HepG2 (cell line): ENCODE data around the gene NRN1L. TPM values are rescaled to one million over a fixed set of nuclear protein-coding genes. Genes with fewer than 3 reads are reported as not detected.

Source experiments
- ATF1 ChIP-seq: IDR thresholded peaks from 2 replicates; pipeline ENCODE4 v1.6.1; 2016; ENCODE audit warnings: mild to moderate bottlenecking, control low read depth
- CREM ChIP-seq, 2 experiments: sonication (generic) in 1 of 2; formaldehyde crosslinking in 1 of 2; IDR thresholded peaks; 2 replicates each; pipeline versions ENCODE4 v1.4.0 to v1.6.1; 2016 to 2020; ENCODE audit warnings: antibody characterized with exemption in 1 of 2, mild to moderate bottlenecking in 1 of 2, missing genetic modification reagents in 1 of 2
- GFI1 ChIP-seq: sonication (generic); formaldehyde crosslinking; IDR thresholded peaks from 2 replicates; pipeline ENCODE4 v1.5.0; 2020; ENCODE audit warnings: missing genetic modification reagents, mild to moderate bottlenecking, borderline replicate concordance
- HNRNPL ChIP-seq: fragments of 200-400 bp; formaldehyde crosslinking; IDR thresholded peaks from 2 replicates; pipeline ENCODE4 v1.6.1; 2017; ENCODE audit warnings: mild to moderate bottlenecking, low read depth, low read length
- MYNN ChIP-seq: sonication (generic); formaldehyde crosslinking; IDR thresholded peaks from 2 replicates; pipeline ENCODE4 v1.4.0; 2020; ENCODE audit warnings: mild to moderate bottlenecking, low read depth, missing genetic modification reagents
- ZKSCAN1 ChIP-seq: fragments of 150-350 bp; IDR thresholded peaks from 2 replicates; pipeline ENCODE4 v1.6.1; 2014; ENCODE audit warnings: low read length
- ZNF274 ChIP-seq: sonication (generic); formaldehyde crosslinking; IDR thresholded peaks from 2 replicates; pipeline ENCODE4 v1.5.1; 2020; ENCODE audit warnings: mild to moderate bottlenecking, missing genetic modification reagents
- ZSCAN30 ChIP-seq: sonication (generic); formaldehyde crosslinking; IDR thresholded peaks from 2 replicates; pipeline ENCODE4 v1.5.0; 2020; ENCODE audit warnings: mild to moderate bottlenecking, missing genetic modification reagents
- polyA plus RNA-seq, 8 experiments: library from polyadenylated mRNA; depleted of rRNA in 3 of 8; stranded (reverse) in 7 of 8; unstranded in 1 of 8; fragments of >200 nt; fragmentation: Illumina TruSeq in 4 of 8; extraction: Trizol in 4 of 8; gene quantifications; 2 replicates each; pipeline versions ENCODE4 v1.2.1 to v1.2.3, GENCODE V29; 2011 to 2016; ENCODE audit warnings: low read depth in 4 of 8, missing spikeins in 1 of 8, mixed read lengths in 1 of 8; ENCODE audit not compliant: insufficient read depth in 1 of 8
- total RNA-seq, 5 experiments: library from RNA; depleted of rRNA; stranded (reverse); fragments of >200 nt; fragmentation: Illumina TruSeq; extraction: Trizol; gene quantifications; 2 replicates each; pipeline ENCODE4 v1.2.3, GENCODE V29; 2016; ENCODE audit warnings: low read depth in 1 of 5
- TF ChIP-seq, protein P1 (sequence below): IDR thresholded peaks from 2 replicates; pipeline ENCODE4 v1.6.1; 2016; ENCODE audit warnings: low read depth, borderline replicate concordance
- TF ChIP-seq, protein P2 (sequence below), 2 experiments: sonication (generic) in 1 of 2; formaldehyde crosslinking in 1 of 2; IDR thresholded peaks; 2 replicates each; pipeline versions ENCODE4 v1.4.0 to v1.6.1; 2016 to 2020; ENCODE audit warnings: borderline replicate concordance in 1 of 2, low read depth in 1 of 2, mild to moderate bottlenecking in 1 of 2, missing genetic modification reagents in 1 of 2
- TF ChIP-seq, protein P3 (sequence below): sonication (generic); formaldehyde crosslinking; IDR thresholded peaks from 2 replicates; pipeline ENCODE4 v1.8.0; 2022; ENCODE audit warnings: missing genetic modification reagents, mild to moderate bottlenecking, borderline replicate concordance
- TF ChIP-seq, protein P4 (sequence below): sonication (generic); formaldehyde crosslinking; IDR thresholded peaks from 2 replicates; pipeline ENCODE4 v1.5.0; 2020; ENCODE audit warnings: mild to moderate bottlenecking, missing genetic modification reagents, borderline replicate concordance
- TF ChIP-seq, protein P5 (sequence below): sonication (generic); formaldehyde crosslinking; IDR thresholded peaks from 2 replicates; pipeline ENCODE4 v1.5.0; 2020; ENCODE audit warnings: mild to moderate bottlenecking, low read depth, missing genetic modification reagents, borderline replicate concordance

Gene NRN1L
- total and polyA plus RNA-seq, 2 of the 13 experiments (the other 11 are each of a cell fraction or from before 2014, with no cell fraction given), result 0.53 to 1.2 TPM

DNA sequence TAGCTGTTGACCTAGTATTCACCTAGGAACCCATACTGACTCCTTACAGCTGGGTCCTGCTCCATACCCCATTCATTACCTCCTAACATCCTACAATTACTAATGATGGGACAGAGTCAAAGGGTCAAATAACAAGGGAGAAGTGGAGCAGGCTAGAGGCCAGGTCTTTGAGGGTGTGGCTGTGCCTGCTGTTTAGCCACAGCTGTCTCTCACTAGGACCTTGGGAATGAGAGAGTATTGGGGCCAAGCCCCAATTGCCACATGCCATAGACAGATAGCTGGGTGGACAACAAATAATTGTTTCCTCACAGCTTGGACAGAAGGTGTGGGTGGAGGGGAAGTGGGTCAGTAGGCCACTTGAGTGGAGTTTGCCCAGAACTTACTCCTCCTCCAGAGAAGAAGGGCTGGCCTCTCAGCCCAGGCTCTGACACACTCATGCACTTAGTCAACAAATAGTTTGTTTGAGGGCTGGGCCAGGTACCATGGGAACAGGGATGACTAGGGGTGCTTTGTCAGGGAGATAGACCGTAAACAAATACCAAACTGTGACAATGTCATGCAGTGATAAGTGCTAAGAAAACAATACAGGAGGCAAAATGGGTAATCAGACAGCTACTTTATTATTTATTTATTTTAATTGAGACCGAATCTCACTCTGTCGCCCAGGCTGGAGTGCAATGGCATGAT is 27.0 kb upstream of the NRN1L start (continued):
- TF ChIP-seq, protein P1, sequence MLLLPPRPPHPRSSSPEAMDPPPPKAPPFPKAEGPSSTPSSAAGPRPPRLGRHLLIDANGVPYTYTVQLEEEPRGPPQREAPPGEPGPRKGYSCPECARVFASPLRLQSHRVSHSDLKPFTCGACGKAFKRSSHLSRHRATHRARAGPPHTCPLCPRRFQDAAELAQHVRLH, result 0 out of 2 replicates have a peak, but pooled peaks have one; percentile 15
- TF ChIP-seq ZSCAN30 (CRISPR knock-in tag) (no peak), ZNF274 (CRISPR knock-in tag) (no peak), CREM (IDR thresholded peaks at IDR 0.05) (peak; percentile 51; the same call in 1 of the 2 replicates), CREM (CRISPR knock-in tag; IDR thresholded peaks at IDR 0.05) (no peak), ZKSCAN1 (0 out of 2 replicates have a peak, but pooled peaks have one; percentile 28), HNRNPL (no peak), GFI1 (CRISPR knock-in tag) (no peak), ATF1 (CRISPR knock-in tag) (no peak), MYNN (CRISPR knock-in tag) (no peak)
- TF ChIP-seq, protein P2, sequence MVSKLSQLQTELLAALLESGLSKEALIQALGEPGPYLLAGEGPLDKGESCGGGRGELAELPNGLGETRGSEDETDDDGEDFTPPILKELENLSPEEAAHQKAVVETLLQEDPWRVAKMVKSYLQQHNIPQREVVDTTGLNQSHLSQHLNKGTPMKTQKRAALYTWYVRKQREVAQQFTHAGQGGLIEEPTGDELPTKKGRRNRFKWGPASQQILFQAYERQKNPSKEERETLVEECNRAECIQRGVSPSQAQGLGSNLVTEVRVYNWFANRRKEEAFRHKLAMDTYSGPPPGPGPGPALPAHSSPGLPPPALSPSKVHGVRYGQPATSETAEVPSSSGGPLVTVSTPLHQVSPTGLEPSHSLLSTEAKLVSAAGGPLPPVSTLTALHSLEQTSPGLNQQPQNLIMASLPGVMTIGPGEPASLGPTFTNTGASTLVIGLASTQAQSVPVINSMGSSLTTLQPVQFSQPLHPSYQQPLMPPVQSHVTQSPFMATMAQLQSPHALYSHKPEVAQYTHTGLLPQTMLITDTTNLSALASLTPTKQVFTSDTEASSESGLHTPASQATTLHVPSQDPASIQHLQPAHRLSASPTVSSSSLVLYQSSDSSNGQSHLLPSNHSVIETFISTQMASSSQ (IDR thresholded peaks at IDR 0.05; ENCODE audit: low read depth), result no peak
- TF ChIP-seq, protein P2 (CRISPR knock-in tag; IDR thresholded peaks at IDR 0.05; ENCODE audit: borderline replicate concordance), result no peak
- TF ChIP-seq, protein P3, sequence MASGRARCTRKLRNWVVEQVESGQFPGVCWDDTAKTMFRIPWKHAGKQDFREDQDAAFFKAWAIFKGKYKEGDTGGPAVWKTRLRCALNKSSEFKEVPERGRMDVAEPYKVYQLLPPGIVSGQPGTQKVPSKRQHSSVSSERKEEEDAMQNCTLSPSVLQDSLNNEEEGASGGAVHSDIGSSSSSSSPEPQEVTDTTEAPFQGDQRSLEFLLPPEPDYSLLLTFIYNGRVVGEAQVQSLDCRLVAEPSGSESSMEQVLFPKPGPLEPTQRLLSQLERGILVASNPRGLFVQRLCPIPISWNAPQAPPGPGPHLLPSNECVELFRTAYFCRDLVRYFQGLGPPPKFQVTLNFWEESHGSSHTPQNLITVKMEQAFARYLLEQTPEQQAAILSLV (CRISPR knock-in tag), result no peak
- TF ChIP-seq, protein P4, sequence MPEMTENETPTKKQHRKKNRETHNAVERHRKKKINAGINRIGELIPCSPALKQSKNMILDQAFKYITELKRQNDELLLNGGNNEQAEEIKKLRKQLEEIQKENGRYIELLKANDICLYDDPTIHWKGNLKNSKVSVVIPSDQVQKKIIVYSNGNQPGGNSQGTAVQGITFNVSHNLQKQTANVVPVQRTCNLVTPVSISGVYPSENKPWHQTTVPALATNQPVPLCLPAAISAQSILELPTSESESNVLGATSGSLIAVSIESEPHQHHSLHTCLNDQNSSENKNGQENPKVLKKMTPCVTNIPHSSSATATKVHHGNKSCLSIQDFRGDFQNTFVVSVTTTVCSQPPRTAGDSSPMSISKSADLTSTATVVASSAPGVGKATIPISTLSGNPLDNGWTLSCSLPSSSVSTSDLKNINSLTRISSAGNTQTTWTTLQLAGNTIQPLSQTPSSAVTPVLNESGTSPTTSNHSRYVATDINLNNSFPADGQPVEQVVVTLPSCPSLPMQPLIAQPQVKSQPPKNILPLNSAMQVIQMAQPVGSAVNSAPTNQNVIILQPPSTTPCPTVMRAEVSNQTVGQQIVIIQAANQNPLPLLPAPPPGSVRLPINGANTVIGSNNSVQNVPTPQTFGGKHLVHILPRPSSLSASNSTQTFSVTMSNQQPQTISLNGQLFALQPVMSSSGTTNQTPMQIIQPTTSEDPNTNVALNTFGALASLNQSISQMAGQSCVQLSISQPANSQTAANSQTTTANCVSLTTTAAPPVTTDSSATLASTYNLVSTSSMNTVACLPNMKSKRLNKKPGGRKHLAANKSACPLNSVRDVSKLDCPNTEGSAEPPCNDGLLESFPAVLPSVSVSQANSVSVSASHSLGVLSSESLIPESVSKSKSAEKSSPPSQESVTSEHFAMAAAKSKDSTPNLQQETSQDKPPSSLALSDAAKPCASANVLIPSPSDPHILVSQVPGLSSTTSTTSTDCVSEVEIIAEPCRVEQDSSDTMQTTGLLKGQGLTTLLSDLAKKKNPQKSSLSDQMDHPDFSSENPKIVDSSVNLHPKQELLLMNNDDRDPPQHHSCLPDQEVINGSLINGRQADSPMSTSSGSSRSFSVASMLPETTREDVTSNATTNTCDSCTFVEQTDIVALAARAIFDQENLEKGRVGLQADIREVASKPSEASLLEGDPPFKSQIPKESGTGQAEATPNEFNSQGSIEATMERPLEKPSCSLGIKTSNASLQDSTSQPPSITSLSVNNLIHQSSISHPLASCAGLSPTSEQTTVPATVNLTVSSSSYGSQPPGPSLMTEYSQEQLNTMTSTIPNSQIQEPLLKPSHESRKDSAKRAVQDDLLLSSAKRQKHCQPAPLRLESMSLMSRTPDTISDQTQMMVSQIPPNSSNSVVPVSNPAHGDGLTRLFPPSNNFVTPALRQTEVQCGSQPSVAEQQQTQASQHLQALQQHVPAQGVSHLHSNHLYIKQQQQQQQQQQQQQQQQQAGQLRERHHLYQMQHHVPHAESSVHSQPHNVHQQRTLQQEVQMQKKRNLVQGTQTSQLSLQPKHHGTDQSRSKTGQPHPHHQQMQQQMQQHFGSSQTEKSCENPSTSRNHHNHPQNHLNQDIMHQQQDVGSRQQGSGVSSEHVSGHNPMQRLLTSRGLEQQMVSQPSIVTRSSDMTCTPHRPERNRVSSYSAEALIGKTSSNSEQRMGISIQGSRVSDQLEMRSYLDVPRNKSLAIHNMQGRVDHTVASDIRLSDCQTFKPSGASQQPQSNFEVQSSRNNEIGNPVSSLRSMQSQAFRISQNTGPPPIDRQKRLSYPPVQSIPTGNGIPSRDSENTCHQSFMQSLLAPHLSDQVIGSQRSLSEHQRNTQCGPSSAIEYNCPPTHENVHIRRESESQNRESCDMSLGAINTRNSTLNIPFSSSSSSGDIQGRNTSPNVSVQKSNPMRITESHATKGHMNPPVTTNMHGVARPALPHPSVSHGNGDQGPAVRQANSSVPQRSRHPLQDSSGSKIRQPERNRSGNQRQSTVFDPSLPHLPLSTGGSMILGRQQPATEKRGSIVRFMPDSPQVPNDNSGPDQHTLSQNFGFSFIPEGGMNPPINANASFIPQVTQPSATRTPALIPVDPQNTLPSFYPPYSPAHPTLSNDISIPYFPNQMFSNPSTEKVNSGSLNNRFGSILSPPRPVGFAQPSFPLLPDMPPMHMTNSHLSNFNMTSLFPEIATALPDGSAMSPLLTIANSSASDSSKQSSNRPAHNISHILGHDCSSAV (CRISPR knock-in tag), result no peak
- TF ChIP-seq, protein P5, sequence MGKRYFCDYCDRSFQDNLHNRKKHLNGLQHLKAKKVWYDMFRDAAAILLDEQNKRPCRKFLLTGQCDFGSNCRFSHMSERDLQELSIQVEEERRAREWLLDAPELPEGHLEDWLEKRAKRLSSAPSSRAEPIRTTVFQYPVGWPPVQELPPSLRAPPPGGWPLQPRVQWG, result no peak
